HepG2 (cell line): Measurements from ENCODE around the gene PRR35. TPM values are rescaled to one million over a fixed set of nuclear protein-coding genes. Genes with fewer than 3 reads are reported as not detected.

Experiments
- CEBPB ChIP-seq: IDR thresholded peaks from 2 replicates; pipeline ENCODE4 v1.6.1; 2011; ENCODE audit warnings: low read depth, low read length, improper control_type of control experiment, borderline replicate concordance
- CHD4 ChIP-seq: fragments of 200-600 bp; sonication (generic); IDR thresholded peaks from 2 replicates; pipeline ENCODE4 v1.7.0; 2017; ENCODE audit warnings: mild to moderate bottlenecking, low read length, borderline replicate concordance
- ELF4 ChIP-seq: sonication (generic); formaldehyde crosslinking; IDR thresholded peaks from 2 replicates; pipeline ENCODE4 v1.5.0; 2020; ENCODE audit warnings: missing genetic modification reagents, mild to moderate bottlenecking, moderate library complexity, borderline replicate concordance
- FOSL2 ChIP-seq: sonication (generic); formaldehyde crosslinking; IDR thresholded peaks from 2 replicates; pipeline ENCODE4 v1.4.0; 2020; ENCODE audit warnings: missing genetic modification reagents
- JUND ChIP-seq: sonication (generic); formaldehyde crosslinking; IDR thresholded peaks from 2 replicates; pipeline ENCODE4 v1.8.0; 2022; ENCODE audit warnings: mild to moderate bottlenecking, missing genetic modification reagents
- MXD4 ChIP-seq: IDR thresholded peaks from 2 replicates; pipeline ENCODE4 v1.6.1; 2016; ENCODE audit warnings: mild to moderate bottlenecking, missing biosample characterization, missing genetic modification reagents
- NFRKB ChIP-seq: fragments of 450-650 bp; IDR thresholded peaks from 2 replicates; pipeline ENCODE4 v1.6.1; 2017
- SAFB2 ChIP-seq: sonication (generic); formaldehyde crosslinking; IDR thresholded peaks from 2 replicates; pipeline ENCODE4 v1.5.1; 2020; ENCODE audit warnings: missing genetic modification reagents, low read depth, mild to moderate bottlenecking, borderline replicate concordance
- SKI ChIP-seq: fragments of 450-650 bp; IDR thresholded peaks from one replicate; pipeline ENCODE4 v1.6.1; 2018; ENCODE audit warnings: mild to moderate bottlenecking; ENCODE audit not compliant: partially characterized antibody
- ZBTB42 ChIP-seq: sonication (generic); formaldehyde crosslinking; IDR thresholded peaks from 2 replicates; pipeline ENCODE4 v1.5.0; 2020; ENCODE audit warnings: mild to moderate bottlenecking, missing genetic modification reagents
- ZBTB7A ChIP-seq: sonication (generic); formaldehyde crosslinking; IDR thresholded peaks from 2 replicates; pipeline ENCODE4 v1.8.0; 2022; ENCODE audit warnings: mild to moderate bottlenecking, missing genetic modification reagents
- ZC3H13 ChIP-seq: sonication (generic); formaldehyde crosslinking; IDR thresholded peaks from 2 replicates; pipeline ENCODE4 v1.8.1; 2023; ENCODE audit warnings: mild to moderate bottlenecking, missing genetic modification reagents, moderate library complexity
- ZC3H4 ChIP-seq: sonication (generic); formaldehyde crosslinking; IDR thresholded peaks from 2 replicates; pipeline ENCODE4 v1.4.0; 2020; ENCODE audit warnings: missing genetic modification reagents, borderline replicate concordance
- ZFP41 ChIP-seq: sonication (generic); formaldehyde crosslinking; IDR thresholded peaks from 2 replicates; pipeline ENCODE4 v1.4.0; 2020; ENCODE audit warnings: mild to moderate bottlenecking, missing genetic modification reagents, borderline replicate concordance
- ZNF292 ChIP-seq: sonication (generic); formaldehyde crosslinking; IDR thresholded peaks from 2 replicates; pipeline ENCODE4 v1.8.1; 2022; ENCODE audit warnings: mild to moderate bottlenecking, low read depth, missing genetic modification reagents, borderline replicate concordance
- ZNF629 ChIP-seq: sonication (generic); formaldehyde crosslinking; conservative IDR thresholded peaks from 2 replicates; pipeline ENCODE4 v1.5.0; 2020; ENCODE audit warnings: missing genetic modification reagents
- ZNF644 ChIP-seq: IDR thresholded peaks from 2 replicates; pipeline ENCODE4 v1.6.1; 2016; ENCODE audit warnings: low read depth
- ZSCAN21 ChIP-seq: sonication (generic); formaldehyde crosslinking; IDR thresholded peaks from 2 replicates; pipeline ENCODE4 v1.8.0; 2022; ENCODE audit warnings: mild to moderate bottlenecking, missing genetic modification reagents, moderate library complexity, borderline replicate concordance
- polyA plus RNA-seq, 8 experiments: library from polyadenylated mRNA; depleted of rRNA in 3 of 8; stranded (reverse) in 7 of 8; unstranded in 1 of 8; fragments of >200 nt; fragmentation: Illumina TruSeq in 4 of 8; extraction: Trizol in 4 of 8; gene quantifications; 2 replicates each; pipeline versions ENCODE4 v1.2.1 to v1.2.3, GENCODE V29; 2011 to 2016; ENCODE audit warnings: low read depth in 4 of 8, missing spikeins in 1 of 8, mixed read lengths in 1 of 8; ENCODE audit not compliant: insufficient read depth in 1 of 8
- total RNA-seq, 5 experiments: library from RNA; depleted of rRNA; stranded (reverse); fragments of >200 nt; fragmentation: Illumina TruSeq; extraction: Trizol; gene quantifications; 2 replicates each; pipeline ENCODE4 v1.2.3, GENCODE V29; 2016; ENCODE audit warnings: low read depth in 1 of 5
- TF ChIP-seq, protein P1 (sequence below): sonication (generic); formaldehyde crosslinking; IDR thresholded peaks from 2 replicates; pipeline ENCODE4; 2020; ENCODE audit warnings: missing genetic modification reagents, mild to moderate bottlenecking, borderline replicate concordance
- TF ChIP-seq, protein P2 (sequence below): sonication (generic); formaldehyde crosslinking; IDR thresholded peaks from 2 replicates; pipeline ENCODE4 v1.5.0; 2020; ENCODE audit warnings: mild to moderate bottlenecking, low read depth, missing genetic modification reagents, borderline replicate concordance
- TF ChIP-seq, protein P3 (sequence below): sonication (generic); formaldehyde crosslinking; IDR thresholded peaks from 2 replicates; pipeline ENCODE4 v1.5.0; 2020; ENCODE audit warnings: missing genetic modification reagents
- TF ChIP-seq, protein P4 (sequence below): sonication (generic); formaldehyde crosslinking; IDR thresholded peaks from 2 replicates; pipeline ENCODE4 v1.5.1; 2020; ENCODE audit warnings: missing genetic modification reagents, mild to moderate bottlenecking, borderline replicate concordance

Gene PRR35
- total and polyA plus RNA-seq, 2 of the 13 experiments (the other 11 are each of a cell fraction or from before 2014, with no cell fraction given) = 0.07 to 0.16 TPM

DNA sequence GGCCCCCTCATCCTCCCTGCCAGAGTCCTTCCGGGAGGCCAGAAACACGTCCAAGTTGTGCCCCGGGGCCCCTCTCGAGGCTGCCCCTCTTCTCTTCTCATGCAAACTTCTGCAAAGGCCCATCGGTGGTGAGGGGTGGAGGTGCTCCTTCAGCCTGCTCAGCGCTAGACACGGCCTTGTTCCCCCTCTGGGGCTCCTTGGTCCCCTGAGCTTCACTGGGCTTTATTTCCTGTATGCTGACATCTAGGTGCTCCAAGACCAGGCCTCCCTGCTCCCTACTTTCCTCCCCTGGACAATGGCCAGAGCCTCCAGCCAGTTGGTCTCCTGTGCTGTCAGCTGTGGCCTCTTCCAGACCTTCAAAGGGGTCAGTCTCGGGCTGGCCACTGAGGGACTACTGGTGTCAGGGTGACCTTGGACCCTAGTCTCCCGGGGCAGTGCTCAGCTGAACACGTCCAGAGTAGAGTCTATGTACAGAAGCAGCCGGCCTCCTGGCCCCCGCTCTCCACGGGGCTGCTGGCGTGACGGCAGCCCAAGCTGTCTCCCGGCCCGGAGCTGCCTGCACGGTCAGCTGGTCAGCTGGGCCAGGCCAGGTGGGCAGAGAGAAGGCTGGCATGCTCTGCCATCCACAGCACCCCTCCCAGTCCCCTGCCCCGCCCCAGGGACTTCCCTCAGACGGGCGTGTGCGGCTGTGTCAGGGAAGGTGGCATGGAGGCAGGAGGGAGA, 1.7 kb upstream of the PRR35 start (continued):
- TF ChIP-seq, protein P1, sequence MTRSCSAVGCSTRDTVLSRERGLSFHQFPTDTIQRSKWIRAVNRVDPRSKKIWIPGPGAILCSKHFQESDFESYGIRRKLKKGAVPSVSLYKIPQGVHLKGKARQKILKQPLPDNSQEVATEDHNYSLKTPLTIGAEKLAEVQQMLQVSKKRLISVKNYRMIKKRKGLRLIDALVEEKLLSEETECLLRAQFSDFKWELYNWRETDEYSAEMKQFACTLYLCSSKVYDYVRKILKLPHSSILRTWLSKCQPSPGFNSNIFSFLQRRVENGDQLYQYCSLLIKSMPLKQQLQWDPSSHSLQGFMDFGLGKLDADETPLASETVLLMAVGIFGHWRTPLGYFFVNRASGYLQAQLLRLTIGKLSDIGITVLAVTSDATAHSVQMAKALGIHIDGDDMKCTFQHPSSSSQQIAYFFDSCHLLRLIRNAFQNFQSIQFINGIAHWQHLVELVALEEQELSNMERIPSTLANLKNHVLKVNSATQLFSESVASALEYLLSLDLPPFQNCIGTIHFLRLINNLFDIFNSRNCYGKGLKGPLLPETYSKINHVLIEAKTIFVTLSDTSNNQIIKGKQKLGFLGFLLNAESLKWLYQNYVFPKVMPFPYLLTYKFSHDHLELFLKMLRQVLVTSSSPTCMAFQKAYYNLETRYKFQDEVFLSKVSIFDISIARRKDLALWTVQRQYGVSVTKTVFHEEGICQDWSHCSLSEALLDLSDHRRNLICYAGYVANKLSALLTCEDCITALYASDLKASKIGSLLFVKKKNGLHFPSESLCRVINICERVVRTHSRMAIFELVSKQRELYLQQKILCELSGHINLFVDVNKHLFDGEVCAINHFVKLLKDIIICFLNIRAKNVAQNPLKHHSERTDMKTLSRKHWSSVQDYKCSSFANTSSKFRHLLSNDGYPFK (CRISPR knock-in tag) = peak; percentile 33; the same call in 1 of the 2 replicates
- TF ChIP-seq ZNF629 = no peak
- TF ChIP-seq ELF4 (CRISPR knock-in tag) = no peak
- TF ChIP-seq, protein P2, sequence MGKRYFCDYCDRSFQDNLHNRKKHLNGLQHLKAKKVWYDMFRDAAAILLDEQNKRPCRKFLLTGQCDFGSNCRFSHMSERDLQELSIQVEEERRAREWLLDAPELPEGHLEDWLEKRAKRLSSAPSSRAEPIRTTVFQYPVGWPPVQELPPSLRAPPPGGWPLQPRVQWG (CRISPR knock-in tag) = no peak
- TF ChIP-seq ZC3H13 (CRISPR knock-in tag) = no peak
- no peak for TF ChIP-seq ZFP41 (CRISPR knock-in tag)
- TF ChIP-seq SAFB2 (CRISPR knock-in tag) = no peak
- no peak for TF ChIP-seq JUND (CRISPR knock-in tag)
- peak; percentile 82; the same call in 1 of the 2 replicates for TF ChIP-seq ZNF292 (CRISPR knock-in tag)
- no peak for TF ChIP-seq ZC3H4 (CRISPR knock-in tag)
- no peak for TF ChIP-seq ZSCAN21 (CRISPR knock-in tag)
- 0 out of 2 replicates have a peak, but pooled peaks have one; percentile 55 for TF ChIP-seq MXD4
- TF ChIP-seq NFRKB = no peak
- TF ChIP-seq, protein P3, sequence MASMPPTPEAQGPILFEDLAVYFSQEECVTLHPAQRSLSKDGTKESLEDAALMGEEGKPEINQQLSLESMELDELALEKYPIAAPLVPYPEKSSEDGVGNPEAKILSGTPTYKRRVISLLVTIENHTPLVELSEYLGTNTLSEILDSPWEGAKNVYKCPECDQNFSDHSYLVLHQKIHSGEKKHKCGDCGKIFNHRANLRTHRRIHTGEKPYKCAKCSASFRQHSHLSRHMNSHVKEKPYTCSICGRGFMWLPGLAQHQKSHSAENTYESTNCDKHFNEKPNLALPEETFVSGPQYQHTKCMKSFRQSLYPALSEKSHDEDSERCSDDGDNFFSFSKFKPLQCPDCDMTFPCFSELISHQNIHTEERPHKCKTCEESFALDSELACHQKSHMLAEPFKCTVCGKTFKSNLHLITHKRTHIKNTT (CRISPR knock-in tag) = no peak
- TF ChIP-seq, protein P4, sequence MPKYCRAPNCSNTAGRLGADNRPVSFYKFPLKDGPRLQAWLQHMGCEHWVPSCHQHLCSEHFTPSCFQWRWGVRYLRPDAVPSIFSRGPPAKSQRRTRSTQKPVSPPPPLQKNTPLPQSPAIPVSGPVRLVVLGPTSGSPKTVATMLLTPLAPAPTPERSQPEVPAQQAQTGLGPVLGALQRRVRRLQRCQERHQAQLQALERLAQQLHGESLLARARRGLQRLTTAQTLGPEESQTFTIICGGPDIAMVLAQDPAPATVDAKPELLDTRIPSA (CRISPR knock-in tag) = no peak
- peak; percentile 46 for TF ChIP-seq FOSL2 (CRISPR knock-in tag)
- TF ChIP-seq CHD4 = no peak
- TF ChIP-seq ZBTB7A = no peak
- TF ChIP-seq ZBTB42 (CRISPR knock-in tag) = no peak
- peak; percentile 67; the same call in 1 of the 2 replicates for TF ChIP-seq ZNF644 (CRISPR knock-in tag)
- no peak for TF ChIP-seq CEBPB
- peak; percentile 87 for TF ChIP-seq SKI
